HepG2 (cell line): ENCODE measurements around the gene UCP2. TPM values are rescaled to one million over a fixed set of nuclear protein-coding genes. Genes with fewer than 3 reads are reported as not detected.
A peak's percentile ranks its signal among the peaks of the same experiment; 100 is the strongest.

ENCODE experiments used
- CENPX ChIP-seq: sonication (generic); formaldehyde crosslinking; IDR thresholded peaks from 2 replicates; pipeline ENCODE4 v1.9.0; 2021; ENCODE audit warnings: mild to moderate bottlenecking, missing genetic modification reagents, moderate library complexity
- EZH2 ChIP-seq: conservative IDR thresholded peaks from 2 replicates; pipeline ENCODE4 v1.6.1; 2012; ENCODE audit warnings: mild to moderate bottlenecking, low read depth, low read length, moderate library complexity
- KDM2A ChIP-seq: sonication (generic); formaldehyde crosslinking; IDR thresholded peaks from 2 replicates; pipeline ENCODE4 v1.4.0; 2020; ENCODE audit warnings: low read depth, missing genetic modification reagents, borderline replicate concordance
- KDM3A ChIP-seq: IDR thresholded peaks from 2 replicates; pipeline ENCODE4 v1.6.1; 2018; ENCODE audit warnings: low read depth, missing compliant biosample characterization
- MEIS2 ChIP-seq: sonication (generic); formaldehyde crosslinking; IDR thresholded peaks from 2 replicates; pipeline ENCODE4 v1.9.0; 2021; ENCODE audit warnings: mild to moderate bottlenecking, missing genetic modification reagents
- NR1H2 ChIP-seq: sonication (generic); formaldehyde crosslinking; IDR thresholded peaks from 2 replicates; pipeline ENCODE4 v1.8.1; 2022; ENCODE audit warnings: low read depth, missing genetic modification reagents, borderline replicate concordance
- PITX1 ChIP-seq: sonication (generic); formaldehyde crosslinking; IDR thresholded peaks from 2 replicates; pipeline ENCODE4 v1.5.1; 2020; ENCODE audit warnings: mild to moderate bottlenecking, missing genetic modification reagents
- SMAD1 ChIP-seq: sonication (generic); formaldehyde crosslinking; IDR thresholded peaks from 2 replicates; pipeline ENCODE4 v1.4.0; 2020; ENCODE audit warnings: missing genetic modification reagents, low read depth, mild to moderate bottlenecking, borderline replicate concordance
- SRY ChIP-seq: sonication (generic); formaldehyde crosslinking; IDR thresholded peaks from 2 replicates; pipeline ENCODE4 v1.8.0; 2022; ENCODE audit warnings: mild to moderate bottlenecking, missing genetic modification reagents
- TCF7 ChIP-seq: sonication (generic); IDR thresholded peaks from 2 replicates; pipeline ENCODE4 v1.6.1; 2016; ENCODE audit warnings: antibody characterized with exemption, low read depth
- ZNF143 ChIP-seq: sonication (generic); formaldehyde crosslinking; IDR thresholded peaks from 2 replicates; pipeline ENCODE4 v1.4.0; 2020; ENCODE audit warnings: missing genetic modification reagents
- ZNF557 ChIP-seq: sonication (generic); formaldehyde crosslinking; IDR thresholded peaks from 2 replicates; pipeline ENCODE4 v1.4.0; 2020; ENCODE audit warnings: missing genetic modification reagents
- ZNF670 ChIP-seq: sonication (generic); formaldehyde crosslinking; IDR thresholded peaks from 2 replicates; pipeline ENCODE4 v1.8.0; 2022; ENCODE audit warnings: mild to moderate bottlenecking, missing genetic modification reagents, borderline replicate concordance
- ZNF788 ChIP-seq: sonication (generic); formaldehyde crosslinking; IDR thresholded peaks from 2 replicates; pipeline ENCODE4 v1.5.0; 2020; ENCODE audit warnings: mild to moderate bottlenecking, missing genetic modification reagents, borderline replicate concordance
- polyA plus RNA-seq, 8 experiments: library from polyadenylated mRNA; depleted of rRNA in 3 of 8; stranded (reverse) in 7 of 8; unstranded in 1 of 8; fragments of >200 nt; fragmentation: Illumina TruSeq in 4 of 8; extraction: Trizol in 4 of 8; gene quantifications; 2 replicates each; pipeline versions ENCODE4 v1.2.1 to v1.2.3, GENCODE V29; 2011 to 2016; ENCODE audit warnings: low read depth in 4 of 8, missing spikeins in 1 of 8, mixed read lengths in 1 of 8; ENCODE audit not compliant: insufficient read depth in 1 of 8
- total RNA-seq, 5 experiments: library from RNA; depleted of rRNA; stranded (reverse); fragments of >200 nt; fragmentation: Illumina TruSeq; extraction: Trizol; gene quantifications; 2 replicates each; pipeline ENCODE4 v1.2.3, GENCODE V29; 2016; ENCODE audit warnings: low read depth in 1 of 5
- TF ChIP-seq, protein P1 (sequence below): sonication (generic); formaldehyde crosslinking; IDR thresholded peaks from 2 replicates; pipeline ENCODE4 v1.4.0; 2020; ENCODE audit warnings: missing genetic modification reagents, borderline replicate concordance
- TF ChIP-seq, protein P2 (sequence below): sonication (generic); formaldehyde crosslinking; IDR thresholded peaks from 2 replicates; pipeline ENCODE4 v1.4.0; 2020; ENCODE audit warnings: missing genetic modification reagents, mild to moderate bottlenecking, borderline replicate concordance
- TF ChIP-seq, protein P3 (sequence below): IDR thresholded peaks from 2 replicates; pipeline ENCODE4 v1.6.1; 2016; ENCODE audit warnings: control low read depth
- TF ChIP-seq, protein P4 (sequence below): sonication (generic); formaldehyde crosslinking; IDR thresholded peaks from 2 replicates; pipeline ENCODE4 v1.9.0; 2022; ENCODE audit warnings: missing genetic modification reagents, mild to moderate bottlenecking, borderline replicate concordance
- TF ChIP-seq, protein P5 (sequence below): IDR thresholded peaks from 2 replicates; pipeline ENCODE4 v1.4.0; 2020; ENCODE audit warnings: mild to moderate bottlenecking, missing genetic modification reagents

UCP2 gene
- total and polyA plus RNA-seq, 2 of the 13 experiments (the other 11 are each of a cell fraction or from before 2014, with no cell fraction given), result 2.7 to 3.2 TPM

DNA sequence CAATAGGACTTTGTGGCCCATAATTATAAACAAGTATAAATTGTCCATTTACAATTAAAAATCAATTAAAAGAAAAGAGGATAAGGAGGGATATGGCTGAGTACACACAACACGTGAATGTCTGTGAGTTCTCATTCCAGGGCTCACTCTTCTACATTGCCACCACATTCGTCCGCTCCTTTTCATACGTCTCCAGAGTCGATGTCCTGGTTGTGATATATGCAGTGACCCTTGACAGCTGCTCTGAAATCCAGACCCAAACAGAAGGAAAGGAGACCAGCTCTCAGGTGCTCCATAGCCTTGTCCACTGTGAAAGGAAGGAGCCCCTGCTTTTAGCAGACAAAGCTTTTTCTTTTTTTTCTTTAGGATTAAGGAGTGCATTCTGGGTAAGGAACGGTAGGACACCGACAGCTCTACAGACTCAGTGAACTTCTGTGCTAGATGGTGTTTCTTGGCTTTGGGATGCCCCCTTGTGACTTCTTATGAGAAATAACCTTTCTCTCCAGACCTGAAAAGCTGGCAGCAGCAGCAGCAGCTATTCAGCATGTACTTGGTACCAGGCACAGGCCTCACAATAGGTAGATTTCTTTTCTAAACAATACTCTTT is 51.5 kb downstream of the UCP2 start (continued):
- no peak for TF ChIP-seq SMAD1 (CRISPR knock-in tag)
- no peak for TF ChIP-seq ZNF788 (CRISPR knock-in tag)
- peak; percentile 64 for TF ChIP-seq ZNF143
- no peak for TF ChIP-seq NR1H2 (CRISPR knock-in tag)
- TF ChIP-seq, protein P1, sequence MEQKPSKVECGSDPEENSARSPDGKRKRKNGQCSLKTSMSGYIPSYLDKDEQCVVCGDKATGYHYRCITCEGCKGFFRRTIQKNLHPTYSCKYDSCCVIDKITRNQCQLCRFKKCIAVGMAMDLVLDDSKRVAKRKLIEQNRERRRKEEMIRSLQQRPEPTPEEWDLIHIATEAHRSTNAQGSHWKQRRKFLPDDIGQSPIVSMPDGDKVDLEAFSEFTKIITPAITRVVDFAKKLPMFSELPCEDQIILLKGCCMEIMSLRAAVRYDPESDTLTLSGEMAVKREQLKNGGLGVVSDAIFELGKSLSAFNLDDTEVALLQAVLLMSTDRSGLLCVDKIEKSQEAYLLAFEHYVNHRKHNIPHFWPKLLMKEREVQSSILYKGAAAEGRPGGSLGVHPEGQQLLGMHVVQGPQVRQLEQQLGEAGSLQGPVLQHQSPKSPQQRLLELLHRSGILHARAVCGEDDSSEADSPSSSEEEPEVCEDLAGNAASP (CRISPR knock-in tag), result no peak
- no peak for TF ChIP-seq TCF7
- no peak for TF ChIP-seq ZNF670 (CRISPR knock-in tag)
- TF ChIP-seq KDM2A, result no peak
- TF ChIP-seq KDM3A (CRISPR knock-in tag), result no peak
- TF ChIP-seq SRY (CRISPR knock-in tag), result no peak
- TF ChIP-seq PITX1 (CRISPR knock-in tag), result no peak
- no peak for TF ChIP-seq MEIS2 (CRISPR knock-in tag)
- no peak for TF ChIP-seq EZH2
- no peak for TF ChIP-seq CENPX (CRISPR knock-in tag)
- no peak for TF ChIP-seq ZNF557 (CRISPR knock-in tag)
- TF ChIP-seq, protein P2, sequence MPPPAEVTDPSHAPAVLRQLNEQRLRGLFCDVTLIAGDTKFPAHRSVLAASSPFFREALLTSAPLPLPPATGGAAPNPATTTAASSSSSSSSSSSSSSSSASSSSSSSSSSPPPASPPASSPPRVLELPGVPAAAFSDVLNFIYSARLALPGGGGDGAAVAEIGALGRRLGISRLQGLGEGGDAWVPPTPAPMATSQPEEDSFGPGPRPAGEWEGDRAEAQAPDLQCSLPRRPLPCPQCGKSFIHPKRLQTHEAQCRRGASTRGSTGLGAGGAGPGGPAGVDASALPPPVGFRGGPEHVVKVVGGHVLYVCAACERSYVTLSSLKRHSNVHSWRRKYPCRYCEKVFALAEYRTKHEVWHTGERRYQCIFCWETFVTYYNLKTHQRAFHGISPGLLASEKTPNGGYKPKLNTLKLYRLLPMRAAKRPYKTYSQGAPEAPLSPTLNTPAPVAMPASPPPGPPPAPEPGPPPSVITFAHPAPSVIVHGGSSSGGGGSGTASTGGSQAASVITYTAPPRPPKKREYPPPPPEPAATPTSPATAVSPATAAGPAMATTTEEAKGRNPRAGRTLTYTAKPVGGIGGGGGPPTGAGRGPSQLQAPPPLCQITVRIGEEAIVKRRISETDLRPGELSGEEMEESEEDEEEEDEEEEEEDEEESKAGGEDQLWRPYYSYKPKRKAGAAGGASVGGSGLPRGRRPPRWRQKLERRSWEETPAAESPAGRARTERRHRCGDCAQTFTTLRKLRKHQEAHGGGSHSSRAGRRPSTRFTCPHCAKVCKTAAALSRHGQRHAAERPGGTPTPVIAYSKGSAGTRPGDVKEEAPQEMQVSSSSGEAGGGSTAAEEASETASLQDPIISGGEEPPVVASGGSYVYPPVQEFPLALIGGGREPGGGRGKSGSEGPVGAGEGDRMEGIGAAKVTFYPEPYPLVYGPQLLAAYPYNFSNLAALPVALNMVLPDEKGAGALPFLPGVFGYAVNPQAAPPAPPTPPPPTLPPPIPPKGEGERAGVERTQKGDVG (CRISPR knock-in tag), result no peak
- TF ChIP-seq, protein P3, sequence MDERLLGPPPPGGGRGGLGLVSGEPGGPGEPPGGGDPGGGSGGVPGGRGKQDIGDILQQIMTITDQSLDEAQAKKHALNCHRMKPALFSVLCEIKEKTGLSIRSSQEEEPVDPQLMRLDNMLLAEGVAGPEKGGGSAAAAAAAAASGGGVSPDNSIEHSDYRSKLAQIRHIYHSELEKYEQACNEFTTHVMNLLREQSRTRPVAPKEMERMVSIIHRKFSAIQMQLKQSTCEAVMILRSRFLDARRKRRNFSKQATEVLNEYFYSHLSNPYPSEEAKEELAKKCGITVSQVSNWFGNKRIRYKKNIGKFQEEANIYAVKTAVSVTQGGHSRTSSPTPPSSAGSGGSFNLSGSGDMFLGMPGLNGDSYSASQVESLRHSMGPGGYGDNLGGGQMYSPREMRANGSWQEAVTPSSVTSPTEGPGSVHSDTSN (CRISPR knock-in tag), result no peak
- TF ChIP-seq, protein P4, sequence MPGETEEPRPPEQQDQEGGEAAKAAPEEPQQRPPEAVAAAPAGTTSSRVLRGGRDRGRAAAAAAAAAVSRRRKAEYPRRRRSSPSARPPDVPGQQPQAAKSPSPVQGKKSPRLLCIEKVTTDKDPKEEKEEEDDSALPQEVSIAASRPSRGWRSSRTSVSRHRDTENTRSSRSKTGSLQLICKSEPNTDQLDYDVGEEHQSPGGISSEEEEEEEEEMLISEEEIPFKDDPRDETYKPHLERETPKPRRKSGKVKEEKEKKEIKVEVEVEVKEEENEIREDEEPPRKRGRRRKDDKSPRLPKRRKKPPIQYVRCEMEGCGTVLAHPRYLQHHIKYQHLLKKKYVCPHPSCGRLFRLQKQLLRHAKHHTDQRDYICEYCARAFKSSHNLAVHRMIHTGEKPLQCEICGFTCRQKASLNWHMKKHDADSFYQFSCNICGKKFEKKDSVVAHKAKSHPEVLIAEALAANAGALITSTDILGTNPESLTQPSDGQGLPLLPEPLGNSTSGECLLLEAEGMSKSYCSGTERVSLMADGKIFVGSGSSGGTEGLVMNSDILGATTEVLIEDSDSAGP (CRISPR knock-in tag), result no peak
- TF ChIP-seq, protein P5, sequence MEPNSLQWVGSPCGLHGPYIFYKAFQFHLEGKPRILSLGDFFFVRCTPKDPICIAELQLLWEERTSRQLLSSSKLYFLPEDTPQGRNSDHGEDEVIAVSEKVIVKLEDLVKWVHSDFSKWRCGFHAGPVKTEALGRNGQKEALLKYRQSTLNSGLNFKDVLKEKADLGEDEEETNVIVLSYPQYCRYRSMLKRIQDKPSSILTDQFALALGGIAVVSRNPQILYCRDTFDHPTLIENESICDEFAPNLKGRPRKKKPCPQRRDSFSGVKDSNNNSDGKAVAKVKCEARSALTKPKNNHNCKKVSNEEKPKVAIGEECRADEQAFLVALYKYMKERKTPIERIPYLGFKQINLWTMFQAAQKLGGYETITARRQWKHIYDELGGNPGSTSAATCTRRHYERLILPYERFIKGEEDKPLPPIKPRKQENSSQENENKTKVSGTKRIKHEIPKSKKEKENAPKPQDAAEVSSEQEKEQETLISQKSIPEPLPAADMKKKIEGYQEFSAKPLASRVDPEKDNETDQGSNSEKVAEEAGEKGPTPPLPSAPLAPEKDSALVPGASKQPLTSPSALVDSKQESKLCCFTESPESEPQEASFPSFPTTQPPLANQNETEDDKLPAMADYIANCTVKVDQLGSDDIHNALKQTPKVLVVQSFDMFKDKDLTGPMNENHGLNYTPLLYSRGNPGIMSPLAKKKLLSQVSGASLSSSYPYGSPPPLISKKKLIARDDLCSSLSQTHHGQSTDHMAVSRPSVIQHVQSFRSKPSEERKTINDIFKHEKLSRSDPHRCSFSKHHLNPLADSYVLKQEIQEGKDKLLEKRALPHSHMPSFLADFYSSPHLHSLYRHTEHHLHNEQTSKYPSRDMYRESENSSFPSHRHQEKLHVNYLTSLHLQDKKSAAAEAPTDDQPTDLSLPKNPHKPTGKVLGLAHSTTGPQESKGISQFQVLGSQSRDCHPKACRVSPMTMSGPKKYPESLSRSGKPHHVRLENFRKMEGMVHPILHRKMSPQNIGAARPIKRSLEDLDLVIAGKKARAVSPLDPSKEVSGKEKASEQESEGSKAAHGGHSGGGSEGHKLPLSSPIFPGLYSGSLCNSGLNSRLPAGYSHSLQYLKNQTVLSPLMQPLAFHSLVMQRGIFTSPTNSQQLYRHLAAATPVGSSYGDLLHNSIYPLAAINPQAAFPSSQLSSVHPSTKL (CRISPR knock-in tag), result no peak
